Colonic mucosa (tissue), 4 donors: ENCODE results near the gene EDEM2. TPM values are rescaled to one million over a fixed set of nuclear protein-coding genes. Genes with fewer than 3 reads are reported as not detected.
"Not testable (repeated sequence)": the region's sequence is repeated elsewhere in the genome, so short reads cannot be mapped to it uniquely, and the experiment has no call there.

Experiments used
- DNase-seq: peaks from one replicate; pipeline ENCODE4 v3.0.0-alpha.2; 2020
- H3K27ac ChIP-seq: fragments of 200-600 bp; one replicate; pipeline ENCODE4 v1.8.0; 2021
- H3K27me3 ChIP-seq: fragments of 200-600 bp; one replicate; pipeline ENCODE4 v1.8.0; 2021
- H3K36me3 ChIP-seq: fragments of 200-600 bp; one replicate; pipeline ENCODE4 v1.8.0; 2021
- H3K4me1 ChIP-seq: fragments of 200-600 bp; one replicate; pipeline ENCODE4 v1.8.0; 2021; ENCODE audit warnings: mild to moderate bottlenecking
- H3K4me3 ChIP-seq: fragments of 200-600 bp; one replicate; pipeline ENCODE4 v1.8.0; 2021
- H3K9ac ChIP-seq, 2 donors: one replicate each; pipeline ENCODE4 v1.7.0; 2013; ENCODE audit warnings: control low read depth in 2 of 2, low read depth in 2 of 2, low read length in 2 of 2
- H3K9me3 ChIP-seq: fragments of 200-600 bp; one replicate; pipeline ENCODE4 v1.8.0; 2021
- intact Hi-C: fragments of 100-400 bp; cut with DNase I; formaldehyde crosslinking; loops from one replicate; pipeline ENCODE4 v1.14.1; 2022
- total RNA-seq, 2 donors: library from RNA; stranded (reverse); fragmentation: NEBNext Ultra II Directional in 1 of 2; extraction: Animal tissue kit (Norgen Biotek cat#: 25700) in 1 of 2; gene quantifications; one replicate each; pipeline ENCODE4 v1.2.1, GENCODE V29; 2021
- TF ChIP-seq, protein P1 (sequence below): fragments of 200-600 bp; IDR thresholded peaks from one replicate; pipeline ENCODE4 v1.8.0; 2022; ENCODE audit warnings: antibody characterized with exemption, mild to moderate bottlenecking
- donor health status: healthy.
- donor health status: DM: no; HTN: no; CAD: no.
- donor health status: DM: no; HTN: no; CAD: no.

EDEM2 gene
- total RNA-seq, 2 donors from 2014 or later = 28.0 to 36.0 TPM

- Histone ChIP-seq H3K27me3 (no peaks in the 10 kb centered on the region), H3K4me3 (no peak overlapping the region), H3K9me3 (no peaks in the 10 kb centered on the region), H3K36me3 (no peaks in the 10 kb centered on the region), H3K4me1 (no peaks in the 10 kb centered on the region), H3K9ac (no peak overlapping the region), H3K27ac (no peak overlapping the region)
- DNase-seq = no peak
- intact Hi-C loops = no loop called here
- TF ChIP-seq, protein P1, sequence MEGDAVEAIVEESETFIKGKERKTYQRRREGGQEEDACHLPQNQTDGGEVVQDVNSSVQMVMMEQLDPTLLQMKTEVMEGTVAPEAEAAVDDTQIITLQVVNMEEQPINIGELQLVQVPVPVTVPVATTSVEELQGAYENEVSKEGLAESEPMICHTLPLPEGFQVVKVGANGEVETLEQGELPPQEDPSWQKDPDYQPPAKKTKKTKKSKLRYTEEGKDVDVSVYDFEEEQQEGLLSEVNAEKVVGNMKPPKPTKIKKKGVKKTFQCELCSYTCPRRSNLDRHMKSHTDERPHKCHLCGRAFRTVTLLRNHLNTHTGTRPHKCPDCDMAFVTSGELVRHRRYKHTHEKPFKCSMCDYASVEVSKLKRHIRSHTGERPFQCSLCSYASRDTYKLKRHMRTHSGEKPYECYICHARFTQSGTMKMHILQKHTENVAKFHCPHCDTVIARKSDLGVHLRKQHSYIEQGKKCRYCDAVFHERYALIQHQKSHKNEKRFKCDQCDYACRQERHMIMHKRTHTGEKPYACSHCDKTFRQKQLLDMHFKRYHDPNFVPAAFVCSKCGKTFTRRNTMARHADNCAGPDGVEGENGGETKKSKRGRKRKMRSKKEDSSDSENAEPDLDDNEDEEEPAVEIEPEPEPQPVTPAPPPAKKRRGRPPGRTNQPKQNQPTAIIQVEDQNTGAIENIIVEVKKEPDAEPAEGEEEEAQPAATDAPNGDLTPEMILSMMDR = no peak
Observed at GRCh38 chr20:35165221-35166185, 18.4 kb upstream of the EDEM2 start.

DNA sequence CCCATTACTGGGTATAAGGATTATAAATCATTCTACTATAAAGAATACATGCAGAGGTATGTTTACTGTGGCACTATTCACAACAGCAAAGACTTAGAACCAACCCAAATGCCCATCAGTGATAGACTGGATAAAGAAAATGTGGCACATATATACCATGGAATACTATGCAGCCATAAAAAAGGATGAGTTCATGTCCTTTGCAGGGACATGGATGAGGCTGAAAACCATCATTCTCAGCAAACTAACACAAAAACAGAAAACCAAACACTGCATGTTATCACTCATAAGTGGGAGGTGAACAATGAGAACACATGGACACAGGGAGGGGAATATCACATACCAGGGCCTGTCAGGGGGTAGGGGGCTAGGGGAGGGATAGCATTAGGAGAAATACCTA, 17.4 kb upstream of the EDEM2 start:
- H3K27me3 ChIP-seq, intact Hi-C loops, H3K9ac ChIP-seq, H3K4me1 ChIP-seq, DNase-seq, H3K4me3 ChIP-seq, H3K9me3 ChIP-seq, H3K27ac ChIP-seq, H3K36me3 ChIP-seq: not testable (repeated sequence)

DNA sequence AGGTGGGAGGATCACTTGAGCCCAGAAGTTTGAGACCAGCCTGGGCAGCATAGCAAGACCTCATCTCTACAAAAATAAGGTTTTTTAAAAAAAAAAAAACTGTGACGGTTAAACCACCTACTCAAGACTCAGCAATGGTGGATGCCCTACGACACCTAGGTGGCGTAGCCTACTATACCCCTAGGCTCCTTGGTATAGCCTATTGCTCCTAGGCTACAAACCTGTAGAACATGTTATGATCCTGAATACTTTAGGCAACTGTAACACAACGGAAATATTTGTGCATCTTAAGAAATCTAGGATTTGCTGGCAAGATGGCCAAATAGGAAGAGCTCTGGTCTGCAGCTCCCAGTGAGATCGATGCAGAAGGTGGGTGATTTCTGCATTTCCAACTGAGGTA, 13.2 kb upstream of the EDEM2 start:
- H3K4me3 ChIP-seq, DNase-seq, H3K27me3 ChIP-seq, H3K27ac ChIP-seq, intact Hi-C loops, H3K9me3 ChIP-seq, H3K4me1 ChIP-seq, H3K36me3 ChIP-seq, H3K9ac ChIP-seq: not testable (repeated sequence)

DNA sequence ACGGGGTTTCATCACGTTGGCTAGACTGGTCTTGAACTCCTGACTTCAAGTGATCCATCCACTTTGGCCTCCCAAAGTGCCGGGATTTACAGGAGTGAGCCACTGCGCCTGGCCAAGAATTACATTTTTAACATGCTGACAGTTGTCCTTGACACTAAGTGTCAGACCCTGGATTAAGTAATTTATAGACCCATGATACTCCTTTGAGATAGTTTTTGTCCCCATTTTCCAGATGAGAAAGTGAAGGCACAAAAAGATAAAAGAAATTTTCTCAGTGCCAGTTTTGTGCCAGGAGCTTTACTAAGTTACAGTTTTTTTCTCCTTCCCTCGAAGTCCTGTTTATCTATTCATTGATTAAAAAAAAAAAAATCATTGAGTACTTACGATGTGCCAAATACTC, 9.8 kb upstream of the EDEM2 start:
- Histone ChIP-seq H3K9ac (no peak overlapping the region), H3K4me1 (no peaks in the 10 kb centered on the region), H3K4me3 (no peak overlapping the region), H3K27me3 (no peaks in the 10 kb centered on the region), H3K9me3 (no peaks in the 10 kb centered on the region), H3K36me3 (no peaks in the 10 kb centered on the region), H3K27ac (no peak overlapping the region)
- intact Hi-C loops = no loop called here
- TF ChIP-seq, protein P1 = no peak
- DNase-seq = no peak

- DNase-seq = no peak
- no peak overlapping the region for H3K27ac ChIP-seq
- H3K27me3 ChIP-seq = no peaks in the 10 kb centered on the region
- H3K4me3 ChIP-seq = no peak overlapping the region
- no peaks in the 10 kb centered on the region for H3K4me1 ChIP-seq
- H3K9ac ChIP-seq = no peak overlapping the region
- TF ChIP-seq, protein P1 = no peak
- H3K9me3 ChIP-seq = no peaks in the 10 kb centered on the region
- H3K36me3 ChIP-seq = no peaks in the 10 kb centered on the region
- intact Hi-C loops = no loop called here
Observed at GRCh38 chr20:35155936-35156335, 8.8 kb upstream of the EDEM2 start.

- no peak for DNase-seq
- H3K27ac ChIP-seq = no peak overlapping the region
Observed at GRCh38 chr20:35151736-35152135, 4.6 kb upstream of the EDEM2 start.

More at GRCh38 chr20:35151736-35152135, 4.6 kb upstream of the EDEM2 start:
- Histone ChIP-seq H3K4me1 (peaks cover 5% of the 10 kb centered on the region), H3K9ac (no peak overlapping the region), H3K27me3 (no peaks in the 10 kb centered on the region), H3K9me3 (no peaks in the 10 kb centered on the region), H3K36me3 (no peaks in the 10 kb centered on the region), H3K4me3 (no peak overlapping the region)
- TF ChIP-seq, protein P1 = no peak
- intact Hi-C loops = no loop called here
